WTC11 (cell line): ENCODE measurements around the gene ISM1.

Source experiments
- ESRRA ChIP-seq: sonication (generic); formaldehyde crosslinking; IDR thresholded peaks from 2 replicates; pipeline ENCODE4 v1.8.1; 2022; ENCODE audit warnings: mild to moderate bottlenecking, missing genetic modification reagents, borderline replicate concordance
- SP1 ChIP-seq: sonication (generic); formaldehyde crosslinking; conservative IDR thresholded peaks from 2 replicates; pipeline ENCODE4 v1.8.1; 2022; ENCODE audit warnings: missing genetic modification reagents
- TEAD4 ChIP-seq: sonication (generic); formaldehyde crosslinking; IDR thresholded peaks from 2 replicates; pipeline ENCODE4 v1.8.0; 2022; ENCODE audit warnings: mild to moderate bottlenecking, missing genetic modification reagents
- ZBTB21 ChIP-seq: sonication (generic); formaldehyde crosslinking; IDR thresholded peaks from 2 replicates; pipeline ENCODE4 v1.8.1; 2023; ENCODE audit warnings: mild to moderate bottlenecking, missing genetic modification reagents, borderline replicate concordance
- ZNF138 ChIP-seq: sonication (generic); formaldehyde crosslinking; conservative IDR thresholded peaks from 2 replicates; pipeline ENCODE4 v1.8.1; 2022; ENCODE audit warnings: mild to moderate bottlenecking, moderate library complexity, missing genetic modification reagents
- TF ChIP-seq, protein P1 (sequence below): fragments of 200-600 bp; IDR thresholded peaks from 2 replicates; pipeline ENCODE4 v1.8.0; 2022; ENCODE audit warnings: antibody characterized with exemption
- TF ChIP-seq, protein P2 (sequence below): sonication (generic); formaldehyde crosslinking; conservative IDR thresholded peaks from 2 replicates; pipeline ENCODE4 v1.8.1; 2022; ENCODE audit warnings: mild to moderate bottlenecking, missing genetic modification reagents
- TF ChIP-seq, protein P3 (sequence below): sonication (generic); formaldehyde crosslinking; IDR thresholded peaks from 2 replicates; pipeline ENCODE4 v1.8.1; 2023; ENCODE audit warnings: mild to moderate bottlenecking, missing genetic modification reagents
- TF ChIP-seq, protein P4 (sequence below): sonication (generic); formaldehyde crosslinking; IDR thresholded peaks from 2 replicates; pipeline ENCODE4 v1.8.0; 2022; ENCODE audit warnings: mild to moderate bottlenecking, missing genetic modification reagents
- TF ChIP-seq, protein P5 (sequence below): sonication (generic); formaldehyde crosslinking; IDR thresholded peaks from 2 replicates; pipeline ENCODE4 v1.8.1; 2023; ENCODE audit warnings: mild to moderate bottlenecking, missing genetic modification reagents
- TF ChIP-seq, protein P6 (sequence below): sonication (generic); formaldehyde crosslinking; IDR thresholded peaks from 2 replicates; pipeline ENCODE4 v1.8.1; 2023; ENCODE audit warnings: mild to moderate bottlenecking, missing genetic modification reagents, moderate library complexity

DNA sequence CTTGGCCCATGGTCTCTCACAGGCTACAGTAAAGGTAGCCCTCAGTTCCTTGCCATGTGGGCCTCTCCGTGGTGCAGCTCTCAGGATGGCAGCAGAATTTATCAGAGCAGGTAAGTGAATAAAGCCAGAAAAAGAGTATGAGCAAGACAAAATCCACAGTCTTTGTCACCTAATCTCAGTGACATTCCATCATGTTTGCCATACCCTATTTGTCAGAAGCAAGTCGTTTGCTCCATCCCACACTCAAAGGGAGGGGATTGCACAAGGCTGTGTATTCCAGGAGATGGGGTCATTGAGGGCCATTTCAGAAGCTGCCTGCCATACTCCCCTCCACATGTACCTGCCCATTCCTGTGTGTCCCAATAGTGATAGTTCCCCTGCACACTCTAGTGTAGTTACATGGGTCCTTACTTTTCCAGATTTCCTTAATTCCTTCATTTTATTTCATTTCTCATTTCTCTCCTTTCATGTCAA is 24.2 kb downstream of the ISM1 start:
- TF ChIP-seq, protein P1, sequence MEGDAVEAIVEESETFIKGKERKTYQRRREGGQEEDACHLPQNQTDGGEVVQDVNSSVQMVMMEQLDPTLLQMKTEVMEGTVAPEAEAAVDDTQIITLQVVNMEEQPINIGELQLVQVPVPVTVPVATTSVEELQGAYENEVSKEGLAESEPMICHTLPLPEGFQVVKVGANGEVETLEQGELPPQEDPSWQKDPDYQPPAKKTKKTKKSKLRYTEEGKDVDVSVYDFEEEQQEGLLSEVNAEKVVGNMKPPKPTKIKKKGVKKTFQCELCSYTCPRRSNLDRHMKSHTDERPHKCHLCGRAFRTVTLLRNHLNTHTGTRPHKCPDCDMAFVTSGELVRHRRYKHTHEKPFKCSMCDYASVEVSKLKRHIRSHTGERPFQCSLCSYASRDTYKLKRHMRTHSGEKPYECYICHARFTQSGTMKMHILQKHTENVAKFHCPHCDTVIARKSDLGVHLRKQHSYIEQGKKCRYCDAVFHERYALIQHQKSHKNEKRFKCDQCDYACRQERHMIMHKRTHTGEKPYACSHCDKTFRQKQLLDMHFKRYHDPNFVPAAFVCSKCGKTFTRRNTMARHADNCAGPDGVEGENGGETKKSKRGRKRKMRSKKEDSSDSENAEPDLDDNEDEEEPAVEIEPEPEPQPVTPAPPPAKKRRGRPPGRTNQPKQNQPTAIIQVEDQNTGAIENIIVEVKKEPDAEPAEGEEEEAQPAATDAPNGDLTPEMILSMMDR, result no peak
- TF ChIP-seq, protein P2, sequence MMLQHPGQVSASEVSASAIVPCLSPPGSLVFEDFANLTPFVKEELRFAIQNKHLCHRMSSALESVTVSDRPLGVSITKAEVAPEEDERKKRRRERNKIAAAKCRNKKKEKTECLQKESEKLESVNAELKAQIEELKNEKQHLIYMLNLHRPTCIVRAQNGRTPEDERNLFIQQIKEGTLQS (CRISPR knock-in tag), result no peak
- no peak for TF ChIP-seq ZBTB21 (CRISPR knock-in tag)
- TF ChIP-seq ZNF138 (CRISPR knock-in tag), result no peak
- TF ChIP-seq, protein P3, sequence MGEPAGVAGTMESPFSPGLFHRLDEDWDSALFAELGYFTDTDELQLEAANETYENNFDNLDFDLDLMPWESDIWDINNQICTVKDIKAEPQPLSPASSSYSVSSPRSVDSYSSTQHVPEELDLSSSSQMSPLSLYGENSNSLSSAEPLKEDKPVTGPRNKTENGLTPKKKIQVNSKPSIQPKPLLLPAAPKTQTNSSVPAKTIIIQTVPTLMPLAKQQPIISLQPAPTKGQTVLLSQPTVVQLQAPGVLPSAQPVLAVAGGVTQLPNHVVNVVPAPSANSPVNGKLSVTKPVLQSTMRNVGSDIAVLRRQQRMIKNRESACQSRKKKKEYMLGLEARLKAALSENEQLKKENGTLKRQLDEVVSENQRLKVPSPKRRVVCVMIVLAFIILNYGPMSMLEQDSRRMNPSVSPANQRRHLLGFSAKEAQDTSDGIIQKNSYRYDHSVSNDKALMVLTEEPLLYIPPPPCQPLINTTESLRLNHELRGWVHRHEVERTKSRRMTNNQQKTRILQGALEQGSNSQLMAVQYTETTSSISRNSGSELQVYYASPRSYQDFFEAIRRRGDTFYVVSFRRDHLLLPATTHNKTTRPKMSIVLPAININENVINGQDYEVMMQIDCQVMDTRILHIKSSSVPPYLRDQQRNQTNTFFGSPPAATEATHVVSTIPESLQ (CRISPR knock-in tag), result no peak
- no peak for TF ChIP-seq TEAD4 (CRISPR knock-in tag)
- no peak for TF ChIP-seq SP1
- TF ChIP-seq, protein P4, sequence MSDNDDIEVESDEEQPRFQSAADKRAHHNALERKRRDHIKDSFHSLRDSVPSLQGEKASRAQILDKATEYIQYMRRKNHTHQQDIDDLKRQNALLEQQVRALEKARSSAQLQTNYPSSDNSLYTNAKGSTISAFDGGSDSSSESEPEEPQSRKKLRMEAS (CRISPR knock-in tag), result no peak
- TF ChIP-seq, protein P5, sequence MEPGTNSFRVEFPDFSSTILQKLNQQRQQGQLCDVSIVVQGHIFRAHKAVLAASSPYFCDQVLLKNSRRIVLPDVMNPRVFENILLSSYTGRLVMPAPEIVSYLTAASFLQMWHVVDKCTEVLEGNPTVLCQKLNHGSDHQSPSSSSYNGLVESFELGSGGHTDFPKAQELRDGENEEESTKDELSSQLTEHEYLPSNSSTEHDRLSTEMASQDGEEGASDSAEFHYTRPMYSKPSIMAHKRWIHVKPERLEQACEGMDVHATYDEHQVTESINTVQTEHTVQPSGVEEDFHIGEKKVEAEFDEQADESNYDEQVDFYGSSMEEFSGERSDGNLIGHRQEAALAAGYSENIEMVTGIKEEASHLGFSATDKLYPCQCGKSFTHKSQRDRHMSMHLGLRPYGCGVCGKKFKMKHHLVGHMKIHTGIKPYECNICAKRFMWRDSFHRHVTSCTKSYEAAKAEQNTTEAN (CRISPR knock-in tag), result no peak
- no peak for TF ChIP-seq ESRRA (CRISPR knock-in tag)
- TF ChIP-seq, protein P6, sequence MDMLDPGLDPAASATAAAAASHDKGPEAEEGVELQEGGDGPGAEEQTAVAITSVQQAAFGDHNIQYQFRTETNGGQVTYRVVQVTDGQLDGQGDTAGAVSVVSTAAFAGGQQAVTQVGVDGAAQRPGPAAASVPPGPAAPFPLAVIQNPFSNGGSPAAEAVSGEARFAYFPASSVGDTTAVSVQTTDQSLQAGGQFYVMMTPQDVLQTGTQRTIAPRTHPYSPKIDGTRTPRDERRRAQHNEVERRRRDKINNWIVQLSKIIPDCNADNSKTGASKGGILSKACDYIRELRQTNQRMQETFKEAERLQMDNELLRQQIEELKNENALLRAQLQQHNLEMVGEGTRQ (CRISPR knock-in tag), result no peak
